ENCODE results near the gene NCOA7. TPM values are rescaled to one million over a fixed set of nuclear protein-coding genes. Genes with fewer than 3 reads are reported as not detected.

The NCOA7 gene
- total RNA-seq, 2 experiments from 2014 or later: 34.6 to 35.7 TPM

DNA sequence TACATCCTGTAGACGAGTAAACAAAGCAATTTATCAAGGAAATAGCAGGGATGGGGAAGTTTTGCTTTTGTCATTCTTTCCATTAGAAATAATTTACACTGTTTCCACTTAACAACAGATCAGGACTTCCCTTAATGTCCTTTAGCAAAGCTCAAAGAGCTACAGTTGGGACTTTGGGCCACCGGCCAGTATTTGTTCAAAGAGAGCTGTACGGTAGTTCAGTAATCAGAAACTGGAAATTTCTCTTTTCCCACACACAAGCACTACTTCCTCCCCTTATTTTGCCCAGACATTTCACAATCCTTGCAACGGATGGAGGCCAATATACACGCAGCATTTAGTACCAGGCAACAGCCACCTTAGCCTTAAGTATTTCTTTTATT is 153.7 kb downstream of the NCOA7 start:
- no peak for ATAC-seq (ENCODE audit: poor library complexity)
- DNase-seq: no peak
- H3K4me1 Mint-ChIP-seq (ENCODE audit: low read depth): peaks cover 7% of the 10 kb centered on the region
- CTCF ChIA-PET: no interaction called here
- Histone ChIP-seq H3K4me3 (ENCODE audit: low read length) (no peak overlapping the region), H3K4me1 (ENCODE audit: insufficient read depth, low read length) (no peaks in the 10 kb centered on the region), H3K27me3 (ENCODE audit: control insufficient read depth in 1 of 2, insufficient read depth in 2 of 2, low read length in 2 of 2) (no peaks in the 10 kb centered on the region), H3K27ac (ENCODE audit: low read depth in 1 of 2, low read length in 2 of 2) (no peak overlapping the region), H3K36me3 (ENCODE audit: insufficient read depth, low read length) (no peaks in the 10 kb centered on the region), H3K9me3 (ENCODE audit: control insufficient read depth in 1 of 2, insufficient read depth in 1 of 2, low read length in 2 of 2) (no peaks in the 10 kb centered on the region)
- intact Hi-C loops (cut with DNase I, micrococcal nuclease): no loop called here
- peaks cover 4% of the 10 kb centered on the region for H3K27me3 Mint-ChIP-seq
- H3K4me3 Mint-ChIP-seq: no peak overlapping the region
- TF ChIP-seq, protein P1, sequence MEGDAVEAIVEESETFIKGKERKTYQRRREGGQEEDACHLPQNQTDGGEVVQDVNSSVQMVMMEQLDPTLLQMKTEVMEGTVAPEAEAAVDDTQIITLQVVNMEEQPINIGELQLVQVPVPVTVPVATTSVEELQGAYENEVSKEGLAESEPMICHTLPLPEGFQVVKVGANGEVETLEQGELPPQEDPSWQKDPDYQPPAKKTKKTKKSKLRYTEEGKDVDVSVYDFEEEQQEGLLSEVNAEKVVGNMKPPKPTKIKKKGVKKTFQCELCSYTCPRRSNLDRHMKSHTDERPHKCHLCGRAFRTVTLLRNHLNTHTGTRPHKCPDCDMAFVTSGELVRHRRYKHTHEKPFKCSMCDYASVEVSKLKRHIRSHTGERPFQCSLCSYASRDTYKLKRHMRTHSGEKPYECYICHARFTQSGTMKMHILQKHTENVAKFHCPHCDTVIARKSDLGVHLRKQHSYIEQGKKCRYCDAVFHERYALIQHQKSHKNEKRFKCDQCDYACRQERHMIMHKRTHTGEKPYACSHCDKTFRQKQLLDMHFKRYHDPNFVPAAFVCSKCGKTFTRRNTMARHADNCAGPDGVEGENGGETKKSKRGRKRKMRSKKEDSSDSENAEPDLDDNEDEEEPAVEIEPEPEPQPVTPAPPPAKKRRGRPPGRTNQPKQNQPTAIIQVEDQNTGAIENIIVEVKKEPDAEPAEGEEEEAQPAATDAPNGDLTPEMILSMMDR (IDR thresholded peaks at IDR 0.05): no peak
- H3K9me3 Mint-ChIP-seq: no peaks in the 10 kb centered on the region
- no peak overlapping the region for H3K27ac Mint-ChIP-seq
- POLR2A ChIA-PET: no interaction called here
- H3K36me3 Mint-ChIP-seq (ENCODE audit: low read depth): no peaks in the 10 kb centered on the region

DNA sequence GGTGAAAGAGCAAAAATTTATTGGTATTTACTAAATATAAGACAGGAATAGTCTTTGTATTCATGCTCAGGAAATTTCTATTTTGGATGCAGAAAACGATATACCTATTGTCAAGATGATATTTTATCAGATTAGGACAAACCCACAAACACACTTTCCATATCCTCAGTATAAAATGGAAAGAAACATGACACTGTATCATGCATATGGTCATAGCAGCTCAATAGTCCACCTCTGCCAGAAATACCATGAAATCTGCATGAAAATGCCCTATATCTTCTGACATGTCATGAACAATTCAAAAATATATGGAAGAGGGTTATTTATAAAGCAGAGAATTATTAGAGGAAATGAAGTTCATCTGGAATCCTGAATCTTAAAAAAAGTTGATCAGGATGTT is 154.1 kb downstream of the NCOA7 start:
- DNase-seq: no peak
- TF ChIP-seq, protein P1 (IDR thresholded peaks at IDR 0.05): no peak
- Mint-ChIP-seq H3K27me3 (peaks cover 4% of the 10 kb centered on the region), H3K27ac (no peak overlapping the region), H3K4me3 (no peak overlapping the region), H3K9me3 (no peaks in the 10 kb centered on the region), H3K36me3 (ENCODE audit: low read depth) (no peaks in the 10 kb centered on the region), H3K4me1 (ENCODE audit: low read depth) (peaks cover 7% of the 10 kb centered on the region)
- CTCF ChIA-PET: no interaction called here
- Histone ChIP-seq H3K9me3 (ENCODE audit: control insufficient read depth in 1 of 2, insufficient read depth in 1 of 2, low read length in 2 of 2) (no peaks in the 10 kb centered on the region), H3K36me3 (ENCODE audit: insufficient read depth, low read length) (no peaks in the 10 kb centered on the region), H3K4me3 (ENCODE audit: low read length) (no peak overlapping the region), H3K4me1 (ENCODE audit: insufficient read depth, low read length) (no peaks in the 10 kb centered on the region), H3K27ac (ENCODE audit: low read depth in 1 of 2, low read length in 2 of 2) (no peak overlapping the region), H3K27me3 (ENCODE audit: control insufficient read depth in 1 of 2, insufficient read depth in 2 of 2, low read length in 2 of 2) (no peaks in the 10 kb centered on the region)
- ATAC-seq (ENCODE audit: poor library complexity): no peak
- POLR2A ChIA-PET: no interaction called here
- intact Hi-C loops (cut with DNase I, micrococcal nuclease): no loop called here

DNA sequence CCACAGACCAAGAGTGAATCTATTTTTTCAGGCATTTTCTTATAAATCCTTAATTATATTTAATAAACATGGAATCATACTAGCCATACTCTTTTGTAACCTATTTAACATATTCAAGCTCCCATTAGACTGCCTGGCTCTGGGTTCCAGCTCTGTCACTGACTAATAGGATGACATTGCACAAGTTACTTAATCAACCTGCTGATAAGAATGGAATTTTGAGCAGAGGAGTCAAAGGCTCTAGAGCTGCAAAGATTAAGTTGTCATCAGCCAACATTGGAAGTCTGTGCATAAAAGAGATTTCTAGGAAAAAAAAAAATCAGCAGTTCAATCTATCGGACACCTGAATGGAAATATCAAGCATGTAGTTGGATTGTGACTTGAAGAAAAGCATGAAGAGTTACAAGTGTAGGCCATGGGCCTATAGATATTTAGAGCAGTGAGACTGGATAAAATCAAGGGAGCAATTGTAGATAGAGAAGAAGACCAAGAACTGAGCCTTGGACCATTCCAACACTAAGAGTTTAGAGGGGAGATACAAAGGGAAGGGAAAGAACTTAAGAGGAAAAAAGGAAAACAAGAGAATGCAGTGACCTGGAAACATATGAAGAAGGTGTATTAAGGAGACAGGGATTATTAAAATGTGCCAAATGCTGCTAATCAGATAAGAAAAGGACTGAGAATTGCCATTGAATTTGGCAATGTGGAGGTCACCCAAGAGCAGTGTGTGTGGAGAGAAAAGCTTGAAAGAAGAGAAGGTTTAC is 154.8 kb downstream of the NCOA7 start:
- intact Hi-C loops (cut with DNase I, micrococcal nuclease): no loop called here
- Mint-ChIP-seq H3K27me3 (peaks cover 4% of the 10 kb centered on the region), H3K4me1 (ENCODE audit: low read depth) (peaks cover 7% of the 10 kb centered on the region), H3K36me3 (ENCODE audit: low read depth) (no peaks in the 10 kb centered on the region), H3K4me3 (no peak overlapping the region), H3K27ac (no peak overlapping the region), H3K9me3 (no peaks in the 10 kb centered on the region)
- Histone ChIP-seq H3K9me3 (ENCODE audit: control insufficient read depth in 1 of 2, insufficient read depth in 1 of 2, low read length in 2 of 2) (no peaks in the 10 kb centered on the region), H3K27ac (ENCODE audit: low read depth in 1 of 2, low read length in 2 of 2) (no peak overlapping the region), H3K4me1 (ENCODE audit: insufficient read depth, low read length) (no peaks in the 10 kb centered on the region), H3K4me3 (ENCODE audit: low read length) (no peak overlapping the region), H3K36me3 (ENCODE audit: insufficient read depth, low read length) (no peaks in the 10 kb centered on the region), H3K27me3 (ENCODE audit: control insufficient read depth in 1 of 2, insufficient read depth in 2 of 2, low read length in 2 of 2) (no peaks in the 10 kb centered on the region)
- ATAC-seq (ENCODE audit: poor library complexity) (no peak), DNase-seq (no peak)
- POLR2A ChIA-PET: no interaction called here
- TF ChIP-seq, protein P1 (IDR thresholded peaks at IDR 0.05): no peak
- CTCF ChIA-PET: interaction anchor here (1.0 kb wide), 1 partner anchor 10 kb away, joined by 9 read pairs; the partner anchor contains the start of gene HINT3

Measured in CD4-positive, alpha-beta T cell (primary cell).